ENCODE measurements around the gene BRAT1. TPM values are rescaled to one million over a fixed set of nuclear protein-coding genes. Genes with fewer than 3 reads are reported as not detected.
A peak's percentile ranks its signal among the peaks of the same experiment; 100 is the strongest.

The BRAT1 gene
- total RNA-seq, 6 experiments from 2014 or later: 11.1 to 25.9 (median 14.8) TPM

GRCh38 chr7:2520761-2521290 lies 34.5 kb downstream of the BRAT1 start:
- Histone ChIP-seq H3K4me1 (peaks cover 0 to 6% (median 0%) of the 10 kb centered on the region in 4 donors), H3K9me3 (no peaks in the 10 kb centered on the region), H3K4me3 (peak overlapping the region; percentile 34 to 53 (median 37)), H3K27ac (no peak overlapping the region), H3K27me3 (peaks cover 0 to 5% of the 10 kb centered on the region in 2 donors), H3K36me3 (no peaks in the 10 kb centered on the region)
- ATAC-seq (no peak), DNase-seq (no peak)
- 20% methylated on average over 2 of the region's 12 CpGs for WGBS (ENCODE audit: insufficient coverage, low coverage, low lambda C conversion rate, missing lambda C conversion rate)
- TF ChIP-seq POLR2A (IDR thresholded peaks at IDR 0.05) (no peak), CTCF (IDR thresholded peaks at IDR 0.05) (no peak)
- intact Hi-C loops (cut with DNase I): no loop called here

- Histone ChIP-seq H3K4me3 (peak overlapping the region; percentile 34 to 53 (median 37)), H3K9me3 (no peaks in the 10 kb centered on the region), H3K27ac (no peak overlapping the region), H3K27me3 (peaks cover 0 to 5% of the 10 kb centered on the region in 2 donors), H3K4me1 (peaks cover 0 to 6% (median 0%) of the 10 kb centered on the region in 4 donors), H3K36me3 (no peaks in the 10 kb centered on the region)
- no peak for TF ChIP-seq CTCF (IDR thresholded peaks at IDR 0.05)
- no peak for TF ChIP-seq POLR2A (IDR thresholded peaks at IDR 0.05)
- DNase-seq (no peak), ATAC-seq (no peak)
- intact Hi-C loops (cut with DNase I): no loop called here
- 0% methylated on average over 1 of the region's 37 CpGs for WGBS (ENCODE audit: insufficient coverage, low coverage, low lambda C conversion rate, missing lambda C conversion rate)
Measured at GRCh38 chr7:2520131-2520760, 35.1 kb downstream of the BRAT1 start.

GRCh38 chr7:2519119-2519930 lies 36.0 kb downstream of the BRAT1 start, which contains the start of gene LFNG:
TSS of gene LFNG (plus strand) at chr7:2519774. CDS start at chr7:2519862, 88 bp downstream.
- H3K36me3 ChIP-seq: no peaks in the 10 kb centered on the region
- H3K27ac ChIP-seq: peak within 1 kb of the TSS in 1 of 3 donors; percentile 51
- peaks cover 0 to 6% (median 0%) of the 10 kb centered on the region in 4 donors for H3K4me1 ChIP-seq
- peak within 1 kb of the TSS; percentile 37 to 53 (median 48) for H3K4me3 ChIP-seq
- intact Hi-C loops (cut with DNase I): no loop called here
- DNase-seq: peak; percentile 88 to 91 (median 90)
- H3K9me3 ChIP-seq: no peaks in the 10 kb centered on the region
- TF ChIP-seq POLR2A (IDR thresholded peaks at IDR 0.05) (peak; percentile 91), CTCF (IDR thresholded peaks at IDR 0.05) (no peak)
- WGBS (ENCODE audit: insufficient coverage, low coverage, low lambda C conversion rate, missing lambda C conversion rate): no CpG with 5 or more reads among the region's 95 CpGs
- H3K27me3 ChIP-seq: peaks cover 0 to 5% of the 10 kb centered on the region in 2 donors
- peak; percentile 84 to 94 (median 91) for ATAC-seq

- H3K4me3 ChIP-seq: peak overlapping the region; percentile 37 to 53 (median 48)
- no peaks in the 10 kb centered on the region for H3K9me3 ChIP-seq
- WGBS (ENCODE audit: insufficient coverage, low coverage, low lambda C conversion rate, missing lambda C conversion rate): 2% methylated on average over 18 of the region's 41 CpGs
- H3K36me3 ChIP-seq: no peaks in the 10 kb centered on the region
- H3K27ac ChIP-seq: peak overlapping the region in 1 of 3 donors; percentile 51
- DNase-seq (no peak), ATAC-seq (no peak)
- peaks cover 0 to 6% (median 0%) of the 10 kb centered on the region in 4 donors for H3K4me1 ChIP-seq
- peaks cover 0 to 5% of the 10 kb centered on the region in 2 donors for H3K27me3 ChIP-seq
- TF ChIP-seq CTCF (IDR thresholded peaks at IDR 0.05) (no peak), POLR2A (IDR thresholded peaks at IDR 0.05) (no peak)
- intact Hi-C loops (cut with DNase I): no loop called here
Measured at GRCh38 chr7:2518737-2519118, 36.6 kb downstream of the BRAT1 start.
